LNCaP clone FGC (cell line): ENCODE data around the gene POC1A.

ENCODE experiments used
- DNase-seq: peaks from one replicate; pipeline ENCODE4 v3.0.0-alpha.2; 2011; ENCODE audit warnings: low read depth
- H3K4me3 ChIP-seq: 2 replicates; pipeline ENCODE4 v1.5.1; 2011; ENCODE audit warnings: mild to moderate bottlenecking, low read depth, low read length, control low read depth
- CTCF ChIP-seq: IDR thresholded peaks from 2 replicates; pipeline ENCODE4 v1.5.1; 2012; ENCODE audit warnings: mild to moderate bottlenecking; ENCODE audit not compliant: control insufficient read depth, insufficient read depth; ENCODE audit errors: extremely low read depth

Gene POC1A

GRCh38 chr3:52090131-52090932 is 63.9 kb downstream of the POC1A start:
- TF ChIP-seq CTCF = no peak
- no peak for DNase-seq
- no peak overlapping the region for H3K4me3 ChIP-seq

- DNase-seq = no peak
Observed at GRCh38 chr3:52089691-52090090, 64.5 kb downstream of the POC1A start.

GRCh38 chr3:52088445-52089367 is 65.5 kb downstream of the POC1A start:
- TF ChIP-seq CTCF = no peak
- DNase-seq = no peak

More at GRCh38 chr3:52089691-52090090, 64.5 kb downstream of the POC1A start:
- no peak for TF ChIP-seq CTCF
- no peak overlapping the region for H3K4me3 ChIP-seq

DNA sequence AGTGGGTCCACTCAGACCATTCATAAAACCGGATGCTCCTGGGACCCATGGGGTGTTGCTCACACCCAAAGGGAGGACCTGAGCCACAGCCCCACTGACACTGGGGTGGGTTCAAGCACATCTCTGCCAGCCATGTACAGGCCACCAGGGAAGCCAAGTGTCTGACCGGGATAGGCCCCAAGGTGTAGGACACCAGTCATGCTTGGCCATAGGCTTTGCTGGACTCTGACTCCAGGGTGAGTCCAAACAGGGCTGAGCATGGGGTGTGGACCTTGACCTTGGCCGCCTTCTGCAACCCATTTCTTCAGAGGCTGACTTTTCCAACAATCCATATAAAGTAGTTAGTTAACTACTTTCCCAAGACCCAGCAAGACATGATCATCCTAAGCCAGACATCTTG is 66.5 kb downstream of the POC1A start:
- no peak overlapping the region for H3K4me3 ChIP-seq
- no peak for DNase-seq
- no peak for TF ChIP-seq CTCF

More at GRCh38 chr3:52088445-52089367, 65.5 kb downstream of the POC1A start:
- no peak overlapping the region for H3K4me3 ChIP-seq

GRCh38 chr3:52086976-52087663 is 67.1 kb downstream of the POC1A start:
- DNase-seq = no peak
- TF ChIP-seq CTCF = no peak
- no peak overlapping the region for H3K4me3 ChIP-seq

DNA sequence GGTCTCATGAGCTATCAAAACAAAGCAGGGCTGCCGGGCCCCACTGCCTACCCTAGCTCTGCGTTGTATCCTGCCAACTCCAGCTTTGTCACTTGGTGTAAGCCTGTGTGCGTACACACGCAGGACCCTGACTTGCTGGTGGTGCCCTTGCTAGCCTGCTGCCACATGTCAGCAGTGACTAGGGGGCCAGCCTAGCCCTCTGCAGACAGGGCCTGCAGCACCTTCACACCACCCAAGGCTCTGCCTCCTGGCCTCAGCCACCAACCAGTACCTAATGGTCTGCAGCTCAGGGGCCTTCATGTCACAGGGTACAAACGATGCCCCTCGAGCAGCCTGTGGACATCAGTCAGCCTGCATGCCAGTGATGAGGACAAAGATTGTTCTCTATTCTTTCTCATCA is 67.8 kb downstream of the POC1A start:
- no peak for DNase-seq
- TF ChIP-seq CTCF = no peak
- no peak overlapping the region for H3K4me3 ChIP-seq
